ENCODE results near the gene GLYATL3. TPM values are rescaled to one million over a fixed set of nuclear protein-coding genes. Genes with fewer than 3 reads are reported as not detected.

The GLYATL3 gene
- total RNA-seq, 1 experiment from 2014 or later: not detected

GRCh38 chr6:49546331-49546730 lies 46.6 kb downstream of the GLYATL3 start:
- Histone ChIP-seq H3K36me3 (ENCODE audit: control insufficient read depth, insufficient read depth, low read length) (no peaks in the 10 kb centered on the region), H3K4me3 (ENCODE audit: low read depth in 2 of 2, low read length in 2 of 2) (no peak overlapping the region), H3K9me3 (ENCODE audit: control insufficient read depth, insufficient read depth, low read depth, low read length) (no peaks in the 10 kb centered on the region), H3K27ac (ENCODE audit: low read length) (no peak overlapping the region), H3K4me1 (ENCODE audit: control insufficient read depth, insufficient read depth, low read length) (no peaks in the 10 kb centered on the region; the same call in 1 of the 2 replicates), H3K27me3 (ENCODE audit: control insufficient read depth, insufficient read depth, low read length) (peaks cover 3% of the 10 kb centered on the region; the same call in 1 of the 2 replicates)
- no TSS peak for BruUV-seq (replicated peaks)
- intact Hi-C loops (cut with micrococcal nuclease; ENCODE audit: unreplicated experiment): no loop called here
- no peak for ATAC-seq
- ChIA-PET POLR2A (interaction anchor here (0.6 kb wide), 1 partner anchor 48 kb away, joined by 3 read pairs; no protein-coding TSS in a partner anchor), CTCF (no interaction called here)
- DNase-seq (ENCODE audit: low read depth, low spot score): no peak
- in situ Hi-C loops (cut with HindIII; ENCODE audit: low pct_unique_long_range_greater_than_20kb, low sequenced_read_pairs): no loop called here
- TF ChIP-seq CTCF (IDR thresholded peaks at IDR 0.05) (no peak), REST (IDR thresholded peaks at IDR 0.05; ENCODE audit: insufficient read depth in 1 of 2, low read depth in 2 of 2, low read length in 1 of 2) (no peak), SIN3A (IDR thresholded peaks at IDR 0.05; ENCODE audit: borderline replicate concordance, insufficient read depth, low read depth, low read length) (no peak), TCF7L2 (IDR thresholded peaks at IDR 0.05; ENCODE audit: low read depth, low read length) (no peak), POLR2AphosphoS5 (IDR thresholded peaks at IDR 0.05; ENCODE audit: low read depth, low read length) (no peak)

GRCh38 chr6:49548613-49549304 lies 49.0 kb downstream of the GLYATL3 start:
- CTCF ChIA-PET: no interaction called here
- no TSS peak for BruUV-seq (replicated peaks)
- DNase-seq (ENCODE audit: low read depth, low spot score): no peak
- Histone ChIP-seq H3K9me3 (ENCODE audit: control insufficient read depth, insufficient read depth, low read depth, low read length) (no peaks in the 10 kb centered on the region), H3K27ac (ENCODE audit: low read length) (no peak overlapping the region), H3K4me1 (ENCODE audit: control insufficient read depth, insufficient read depth, low read length) (no peaks in the 10 kb centered on the region; the same call in 1 of the 2 replicates), H3K27me3 (ENCODE audit: control insufficient read depth, insufficient read depth, low read length) (peaks cover 7% of the 10 kb centered on the region; the same call in 1 of the 2 replicates), H3K36me3 (ENCODE audit: control insufficient read depth, insufficient read depth, low read length) (no peaks in the 10 kb centered on the region), H3K4me3 (ENCODE audit: low read depth in 2 of 2, low read length in 2 of 2) (no peak overlapping the region)
- ATAC-seq: no peak
- POLR2A ChIA-PET: no interaction called here
- peak; percentile 41 for TF ChIP-seq CTCF (IDR thresholded peaks at IDR 0.05)
- TF ChIP-seq REST (IDR thresholded peaks at IDR 0.05; ENCODE audit: insufficient read depth in 1 of 2, low read depth in 2 of 2, low read length in 1 of 2): no peak
- in situ Hi-C loops (cut with HindIII; ENCODE audit: low pct_unique_long_range_greater_than_20kb, low sequenced_read_pairs): no loop called here
- intact Hi-C loops (cut with micrococcal nuclease; ENCODE audit: unreplicated experiment): no loop called here

Measured in Panc1 (cell line).